ENCODE measurements around the gene NECTIN4.
"Not testable (repeated sequence)": the region's sequence is repeated elsewhere in the genome, so short reads cannot be mapped to it uniquely, and the experiment has no call there.

Gene NECTIN4

DNA sequence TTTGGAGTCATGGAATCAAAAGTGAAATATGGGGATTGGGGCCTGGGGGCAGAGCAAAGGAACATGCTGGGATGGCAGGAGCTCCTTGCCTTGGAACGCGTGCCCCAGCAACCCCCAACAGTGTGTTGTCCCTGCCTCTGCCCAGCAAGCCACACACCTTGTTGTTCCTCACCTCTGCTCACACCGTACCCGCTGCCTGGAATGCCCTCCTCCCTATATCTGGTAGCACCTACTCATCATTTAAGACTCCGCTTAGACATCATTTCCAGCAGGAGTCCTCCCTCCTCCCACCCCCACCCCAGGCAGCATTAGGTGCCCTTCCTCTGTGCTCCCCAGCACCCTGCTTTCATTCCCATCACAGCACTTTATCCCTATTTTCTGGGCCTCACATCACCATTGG lies 7.8 kb downstream of the NECTIN4 start:
- no peak for DNase-seq

DNA sequence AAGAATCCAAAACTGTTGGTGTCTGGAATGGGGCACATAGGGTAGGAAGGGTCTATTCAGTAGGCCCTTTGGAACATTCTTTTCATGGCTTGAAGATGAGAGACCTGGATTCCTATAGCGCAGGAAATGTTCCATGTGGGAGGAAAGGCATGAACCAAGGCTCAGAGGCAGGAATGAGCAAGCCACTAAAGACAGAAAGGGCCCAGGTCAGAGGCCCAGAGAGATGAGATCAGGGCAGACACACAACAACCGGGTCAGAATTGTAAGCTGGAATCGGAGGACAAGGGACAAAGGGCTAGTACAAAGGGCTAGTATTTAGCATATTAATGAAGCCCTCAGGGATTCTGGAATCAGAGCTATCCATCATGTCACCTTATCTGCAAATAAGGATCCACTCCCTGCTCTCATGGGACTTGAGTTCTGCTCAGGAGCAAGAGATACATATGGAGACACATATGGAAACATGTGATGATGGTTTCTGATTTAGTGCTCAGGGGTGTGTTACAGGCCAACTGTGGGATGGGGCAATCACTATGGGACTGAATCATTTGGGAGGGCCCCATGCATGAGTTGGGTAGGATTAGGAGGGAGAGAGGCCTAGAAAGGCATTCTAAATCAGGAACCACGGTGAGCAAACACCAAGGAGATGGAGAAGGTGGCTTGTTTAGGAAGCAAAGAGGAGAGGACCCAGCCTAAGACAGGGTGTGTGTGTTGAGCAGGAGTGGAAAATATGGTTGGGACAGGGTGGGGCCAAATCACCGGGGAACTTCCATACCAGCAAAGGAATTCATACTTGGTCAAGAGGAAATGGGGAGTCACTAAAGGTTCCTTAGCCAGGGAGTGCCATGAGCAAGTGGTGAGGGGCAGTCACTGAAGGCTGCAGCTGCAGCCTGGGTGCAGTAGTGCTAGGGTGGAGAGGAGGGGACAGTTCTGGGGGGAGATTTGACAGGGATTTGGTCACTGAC lies 8.6 kb downstream of the NECTIN4 start:
- no peak for DNase-seq

- DNase-seq, result no peak
Observed at GRCh38 chr1:161079436-161080110, 9.8 kb downstream of the NECTIN4 start.

DNA sequence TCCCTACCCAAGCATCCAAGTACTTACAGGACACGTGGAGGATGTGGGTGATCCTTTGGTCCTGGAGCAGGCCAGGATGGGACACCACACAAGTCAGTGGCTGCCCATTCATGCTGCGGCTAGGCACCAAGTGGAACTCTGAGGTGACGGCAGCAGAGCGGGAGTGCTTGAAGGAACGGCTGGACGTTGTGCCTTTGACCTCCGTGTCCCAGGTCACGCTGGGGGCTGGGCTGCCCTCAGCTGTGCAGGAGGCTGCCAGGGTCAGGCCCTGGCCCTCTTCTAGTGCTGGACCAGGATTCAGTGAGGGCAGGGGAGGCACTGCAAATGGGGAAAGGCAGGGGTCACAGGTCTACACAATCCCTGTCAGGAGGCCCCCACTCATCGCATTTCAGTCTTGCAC lies 11.9 kb downstream of the NECTIN4 start:
- DNase-seq, result no peak

GRCh38 chr1:161076410-161076809 lies 12.9 kb downstream of the NECTIN4 start:
- no peak for DNase-seq

- DNase-seq, result no peak
Observed at GRCh38 chr1:161074676-161075368, 14.5 kb downstream of the NECTIN4 start.

DNA sequence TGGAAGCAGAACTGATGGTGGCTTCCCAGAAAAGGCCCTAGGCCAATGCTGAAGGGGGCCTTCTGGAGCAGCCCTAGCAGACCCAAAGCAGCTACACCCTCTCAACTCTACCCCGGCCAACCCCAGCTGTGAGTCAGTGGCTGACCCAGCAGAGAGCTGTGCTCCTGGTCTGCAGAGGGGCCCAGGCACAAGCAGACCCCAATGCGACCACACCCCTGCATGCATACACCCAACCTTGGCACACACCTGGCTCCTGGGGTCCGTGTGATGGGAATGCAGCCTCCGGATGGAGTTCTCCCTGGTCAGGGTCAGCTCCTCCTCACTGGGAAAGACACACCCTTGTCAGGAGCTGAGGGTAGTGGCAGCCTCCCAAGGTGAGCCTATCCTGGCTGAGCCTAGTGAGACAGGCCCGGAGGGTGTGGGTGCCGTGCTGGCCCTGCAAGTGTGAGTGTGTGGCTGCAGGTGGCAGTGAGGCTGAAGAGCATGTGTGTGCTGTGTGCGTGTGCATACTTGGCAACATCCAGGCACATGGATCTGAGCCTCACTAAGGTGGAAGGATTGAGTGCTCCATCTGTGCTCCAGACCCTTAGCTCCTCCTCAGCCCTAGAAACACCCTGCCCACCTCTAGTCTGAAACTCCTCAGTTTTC lies 15.8 kb downstream of the NECTIN4 start:
- DNase-seq, result no peak

DNA sequence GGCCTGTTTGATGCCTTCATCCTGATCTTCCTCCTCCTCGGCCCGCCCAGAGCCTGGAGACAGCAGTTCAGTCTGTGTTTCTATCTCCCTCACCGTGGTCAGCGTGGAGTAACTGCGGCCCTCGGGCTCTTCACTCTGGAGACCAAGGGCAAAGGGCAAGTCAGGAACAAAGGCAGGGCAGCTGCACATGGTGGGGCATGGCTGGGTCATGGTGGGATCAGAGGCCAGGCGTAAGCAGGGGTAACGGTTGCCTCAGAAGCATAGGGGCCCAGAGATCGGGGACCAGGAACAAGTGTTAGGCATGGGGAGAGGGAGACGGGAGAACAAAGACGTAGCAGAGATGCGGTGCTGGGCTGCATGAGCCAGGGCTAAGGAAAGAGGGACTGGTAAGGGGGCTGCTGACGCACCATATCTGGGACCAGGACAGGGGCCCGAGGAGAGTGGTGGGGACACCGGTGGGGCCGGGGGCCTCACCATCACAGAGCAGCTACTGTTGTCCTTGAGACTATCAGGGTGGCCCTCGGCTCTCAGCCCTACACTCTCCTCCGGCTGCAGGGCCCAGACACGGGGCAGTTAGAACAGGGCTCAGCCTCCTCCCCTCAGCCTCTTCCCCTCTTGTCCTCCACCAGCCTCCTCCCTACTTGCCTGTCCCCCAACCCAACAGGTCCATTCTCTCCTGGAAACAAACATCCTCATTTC lies 16.5 kb downstream of the NECTIN4 start:
- no peak for DNase-seq

GRCh38 chr1:161071886-161072371 lies 17.4 kb downstream of the NECTIN4 start:
- peak in 3 of 5 experiments; percentile 26 to 58 (median 27) for DNase-seq

DNA sequence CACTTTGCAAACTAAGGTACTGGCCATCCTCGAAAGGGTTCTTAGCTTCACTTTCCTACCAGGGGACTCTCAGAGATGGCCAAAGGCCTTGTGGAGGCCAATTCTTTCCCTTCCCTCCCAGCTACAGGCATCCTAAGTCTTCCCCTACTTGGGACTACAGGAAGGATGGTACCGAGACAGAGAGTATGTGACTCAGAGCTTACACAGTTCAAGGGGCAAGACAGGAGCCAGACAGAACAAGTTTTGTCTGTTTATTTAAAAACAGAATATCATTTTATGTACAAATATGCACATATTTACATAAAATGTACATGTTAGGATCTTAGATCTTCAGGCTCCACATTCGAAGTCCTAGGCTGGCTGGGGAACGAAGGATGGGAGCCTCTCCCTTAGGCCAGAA lies 18.6 kb downstream of the NECTIN4 start:
- no peak for DNase-seq

- peak; percentile 39 to 99 (median 72) for DNase-seq
Observed at GRCh38 chr1:161069731-161070270, 19.6 kb downstream of the NECTIN4 start, which contains the start of gene ARHGAP30. ARHGAP30 (minus strand) TSS chr1:161069891; CDS start chr1:161069624, 267 bp downstream.

DNA sequence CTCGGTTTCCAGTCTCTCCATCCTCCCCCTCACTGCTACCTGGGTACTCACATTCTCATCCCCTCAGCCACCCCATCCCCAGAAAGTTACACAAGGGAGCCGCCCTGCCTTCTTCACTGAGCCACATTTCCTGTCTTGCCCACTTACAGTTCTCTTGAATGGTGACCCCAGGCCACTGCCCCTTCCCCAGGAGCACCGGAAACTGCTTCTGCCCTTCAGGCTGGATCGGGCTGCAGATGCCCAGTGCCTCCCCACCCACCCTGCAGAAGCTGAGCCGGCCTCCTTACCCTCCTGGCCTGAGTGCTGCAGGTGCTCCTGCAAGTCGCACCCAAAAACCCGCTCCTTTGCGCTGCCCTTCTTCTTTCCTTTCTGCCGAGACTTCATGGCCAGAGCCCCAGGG lies 20.1 kb downstream of the NECTIN4 start:
- DNase-seq, result peak in 1 of 5 experiments; percentile 43

- peak; percentile 49 to 94 (median 76) for DNase-seq
Observed at GRCh38 chr1:161068306-161069234, 20.8 kb downstream of the NECTIN4 start.

DNA sequence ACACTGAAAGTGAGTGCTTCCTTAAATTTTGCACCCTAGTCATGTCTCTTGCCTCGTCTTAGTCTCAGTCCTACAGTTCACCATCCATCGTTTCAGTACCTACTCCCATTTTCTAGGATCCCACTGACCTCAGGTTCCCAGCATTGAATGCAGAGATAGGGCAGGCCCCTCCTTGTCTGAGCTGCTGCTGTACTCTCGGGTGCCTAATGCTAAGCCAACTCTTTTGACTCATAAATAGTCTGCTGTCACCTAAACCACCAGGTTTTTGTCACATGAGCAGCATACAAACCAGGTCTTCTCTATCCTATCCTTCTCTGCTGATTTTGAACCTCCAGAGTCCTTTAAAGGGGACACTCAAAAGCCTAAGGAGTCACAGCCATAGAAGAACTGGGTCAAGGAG lies 22.7 kb downstream of the NECTIN4 start:
- peak in 1 of 5 experiments; percentile 66 for DNase-seq

DNA sequence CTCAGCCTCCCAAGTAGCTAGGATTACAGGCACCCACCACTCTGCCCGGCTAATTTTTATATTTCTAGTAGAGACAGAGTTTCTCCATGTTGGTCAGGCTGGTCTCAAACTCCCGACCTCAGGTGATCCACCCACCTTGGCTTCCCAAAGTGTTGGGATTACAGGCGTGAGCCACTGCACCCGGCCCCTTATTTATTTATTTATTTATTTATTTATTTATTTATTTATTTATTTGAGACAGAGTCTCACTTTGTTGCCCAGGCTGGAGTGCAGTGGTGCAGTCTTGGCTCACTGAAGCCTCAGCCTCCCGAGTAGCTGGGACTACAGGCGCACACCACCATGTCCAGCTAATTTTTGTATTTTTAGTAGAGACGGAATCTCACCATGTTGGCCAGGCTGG lies 23.7 kb downstream of the NECTIN4 start:
- not testable (repeated sequence) for DNase-seq

GRCh38 chr1:161063936-161064335 lies 25.4 kb downstream of the NECTIN4 start:
- DNase-seq, result not testable (repeated sequence)

- DNase-seq, result no peak
Observed at GRCh38 chr1:161061419-161061818, 27.9 kb downstream of the NECTIN4 start.

DNA sequence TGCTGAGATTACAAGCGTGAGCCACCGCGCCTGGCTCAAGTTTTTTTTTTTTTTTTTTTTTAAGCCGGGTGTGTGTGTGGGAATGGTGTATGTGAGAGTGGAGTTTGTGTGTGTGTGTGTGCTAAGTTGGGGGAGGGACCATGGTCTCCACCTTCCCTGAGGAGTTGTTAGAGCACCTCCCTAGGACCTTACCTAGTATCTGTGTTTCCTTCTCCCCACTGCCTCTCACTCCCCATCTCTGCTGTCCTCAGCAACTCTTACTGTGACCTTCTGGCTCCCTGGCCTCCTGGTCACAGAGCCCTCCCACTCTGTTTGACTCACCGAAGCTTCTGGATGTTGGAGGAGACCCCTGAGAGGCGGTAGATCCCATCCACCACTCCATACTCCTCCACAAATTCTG lies 30.1 kb downstream of the NECTIN4 start:
- no peak for DNase-seq

- DNase-seq, result no peak
Observed at GRCh38 chr1:161054805-161055204, 34.6 kb downstream of the NECTIN4 start.

DNA sequence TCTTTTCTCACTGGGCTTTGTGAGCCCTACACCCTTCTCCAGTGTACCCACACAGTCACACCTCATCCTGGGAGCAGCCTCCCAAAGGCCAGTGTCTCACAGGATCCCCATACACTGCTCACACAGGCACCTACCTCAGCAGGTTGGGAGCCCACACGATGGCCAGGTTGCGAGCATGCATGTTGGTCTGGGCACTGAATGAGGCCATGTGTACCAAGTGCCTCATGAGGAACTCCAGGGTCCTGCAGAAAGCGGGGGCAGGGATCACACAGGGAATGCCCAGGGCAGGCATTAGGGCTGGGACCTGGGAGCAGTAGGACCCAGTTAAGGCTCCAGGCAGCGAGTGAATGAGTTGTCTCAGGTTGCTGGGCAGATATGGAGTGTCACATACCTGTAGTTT lies 35.1 kb downstream of the NECTIN4 start:
- DNase-seq, result no peak
